ENCODE measurements around the gene LPAR6. TPM values are rescaled to one million over a fixed set of nuclear protein-coding genes. Genes with fewer than 3 reads are reported as not detected.

LPAR6 gene
- polyA plus RNA-seq, 1 of the 3 experiments (the other 2 are of a cell fraction): 0.03 TPM

DNA sequence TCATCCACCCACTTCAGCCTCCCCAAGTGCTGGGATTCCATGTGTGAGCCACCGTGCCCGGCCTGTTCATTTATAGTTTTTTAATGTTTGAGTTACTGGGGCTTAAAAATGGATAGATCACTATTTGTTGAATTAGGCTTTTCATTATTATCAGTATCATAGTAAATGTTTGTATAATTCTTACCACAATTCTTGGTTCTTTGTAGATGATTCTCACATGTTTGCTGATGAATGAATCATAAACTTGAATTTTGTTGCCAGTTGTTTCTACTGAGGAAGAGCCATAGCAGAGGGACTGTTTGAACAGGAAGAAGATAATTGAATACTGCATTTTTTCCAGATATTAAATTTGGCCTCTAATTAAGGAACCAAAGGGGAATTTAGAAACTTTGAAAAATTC, 2.6 kb upstream of the LPAR6 start:
- ChIA-PET CTCF (no interaction called here), POLR2A (no interaction called here)
- H3K79me2 ChIP-seq (ENCODE audit: insufficient read depth): no peaks in the 10 kb centered on the region
- no peaks in the 10 kb centered on the region for H4K20me1 ChIP-seq (ENCODE audit: insufficient read depth)
- H3K27ac ChIP-seq (ENCODE audit: low read depth in 2 of 2, low read length in 1 of 2): no peak overlapping the region
- no peak overlapping the region for H3K4me3 ChIP-seq (ENCODE audit: low read depth in 2 of 2, low read length in 1 of 2)
- TF ChIP-seq, protein P1, sequence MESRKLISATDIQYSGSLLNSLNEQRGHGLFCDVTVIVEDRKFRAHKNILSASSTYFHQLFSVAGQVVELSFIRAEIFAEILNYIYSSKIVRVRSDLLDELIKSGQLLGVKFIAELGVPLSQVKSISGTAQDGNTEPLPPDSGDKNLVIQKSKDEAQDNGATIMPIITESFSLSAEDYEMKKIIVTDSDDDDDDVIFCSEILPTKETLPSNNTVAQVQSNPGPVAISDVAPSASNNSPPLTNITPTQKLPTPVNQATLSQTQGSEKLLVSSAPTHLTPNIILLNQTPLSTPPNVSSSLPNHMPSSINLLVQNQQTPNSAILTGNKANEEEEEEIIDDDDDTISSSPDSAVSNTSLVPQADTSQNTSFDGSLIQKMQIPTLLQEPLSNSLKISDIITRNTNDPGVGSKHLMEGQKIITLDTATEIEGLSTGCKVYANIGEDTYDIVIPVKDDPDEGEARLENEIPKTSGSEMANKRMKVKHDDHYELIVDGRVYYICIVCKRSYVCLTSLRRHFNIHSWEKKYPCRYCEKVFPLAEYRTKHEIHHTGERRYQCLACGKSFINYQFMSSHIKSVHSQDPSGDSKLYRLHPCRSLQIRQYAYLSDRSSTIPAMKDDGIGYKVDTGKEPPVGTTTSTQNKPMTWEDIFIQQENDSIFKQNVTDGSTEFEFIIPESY (IDR thresholded peaks at IDR 0.05; ENCODE audit: borderline replicate concordance, low read depth): no peak
- no peak for TF ChIP-seq RXRA (IDR thresholded peaks at IDR 0.05; ENCODE audit: borderline replicate concordance, low read depth)
- TF ChIP-seq MXI1 (IDR thresholded peaks at IDR 0.05; ENCODE audit: low read depth, low read length): no peak
- no peak for TF ChIP-seq JUND (IDR thresholded peaks at IDR 0.05)
- no peak for TF ChIP-seq FOXJ3 (CRISPR knock-in tag; IDR thresholded peaks at IDR 0.05)
- no peak for TF ChIP-seq NFIC (IDR thresholded peaks at IDR 0.05; ENCODE audit: borderline replicate concordance)
- no peaks in the 10 kb centered on the region for H3K27me3 ChIP-seq (ENCODE audit: insufficient read depth)
- no peaks in the 10 kb centered on the region for H3K9me2 ChIP-seq
- no peak overlapping the region for H3K9ac ChIP-seq
- no peak overlapping the region for H2AFZ ChIP-seq (ENCODE audit: low read depth)
- H3K4me1 ChIP-seq (ENCODE audit: control insufficient read depth in 1 of 2, insufficient read depth in 2 of 2, low read depth in 1 of 2, low read length in 1 of 2): no peaks in the 10 kb centered on the region; a peak in 2 of 4 replicates
- no peak overlapping the region for H3K4me2 ChIP-seq
- H3F3A ChIP-seq (replicated peaks; ENCODE audit: insufficient read depth): no peaks in the 10 kb centered on the region
- 91% methylated on average over 2 of the region's 2 CpGs for WGBS (ENCODE audit: low lambda C conversion rate)
- no peak for DNase-seq
- peaks cover 0 to 35% of the 10 kb centered on the region in 2 experiments for H3K36me3 ChIP-seq (replicated peaks in 1 of 2; ENCODE audit: control insufficient read depth in 1 of 2, insufficient read depth in 2 of 2, low read length in 1 of 2)
- no peaks in the 10 kb centered on the region; the same call in 1 of the 2 replicates for H3K9me3 ChIP-seq

DNA sequence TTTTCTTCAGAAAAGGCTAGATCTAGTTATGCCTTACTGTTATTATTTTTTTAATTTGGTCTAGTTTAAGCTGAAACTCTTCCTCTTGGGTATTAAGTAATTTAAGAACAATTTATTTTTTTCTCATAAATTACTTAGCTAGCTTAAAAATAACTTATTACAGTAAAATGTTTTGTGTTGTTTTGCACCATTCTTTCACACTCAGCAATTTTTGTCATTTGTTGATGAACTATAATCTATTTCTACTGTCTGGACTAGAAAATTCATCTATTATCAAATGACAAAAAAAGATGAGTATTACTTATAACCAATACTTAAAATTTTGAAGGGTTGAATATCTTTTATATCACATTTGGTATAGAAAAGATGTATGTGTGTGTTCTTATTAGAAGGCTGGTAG, 1.6 kb upstream of the LPAR6 start:
- H3K4me2 ChIP-seq: no peak overlapping the region
- no peaks in the 10 kb centered on the region for H4K20me1 ChIP-seq (ENCODE audit: insufficient read depth)
- H3K79me2 ChIP-seq (ENCODE audit: insufficient read depth): no peaks in the 10 kb centered on the region
- H3K9me3 ChIP-seq: no peaks in the 10 kb centered on the region; the same call in 1 of the 2 replicates
- H3K9me2 ChIP-seq: no peaks in the 10 kb centered on the region
- TF ChIP-seq TCF12 (IDR thresholded peaks at IDR 0.05): no peak
- TF ChIP-seq FOXJ3 (CRISPR knock-in tag; IDR thresholded peaks at IDR 0.05): no peak
- no peak for TF ChIP-seq YY1 (IDR thresholded peaks at IDR 0.05; ENCODE audit: low read depth)
- no peak for TF ChIP-seq FOSL2 (IDR thresholded peaks at IDR 0.05; ENCODE audit: borderline replicate concordance, low read depth)
- TF ChIP-seq, protein P2, sequence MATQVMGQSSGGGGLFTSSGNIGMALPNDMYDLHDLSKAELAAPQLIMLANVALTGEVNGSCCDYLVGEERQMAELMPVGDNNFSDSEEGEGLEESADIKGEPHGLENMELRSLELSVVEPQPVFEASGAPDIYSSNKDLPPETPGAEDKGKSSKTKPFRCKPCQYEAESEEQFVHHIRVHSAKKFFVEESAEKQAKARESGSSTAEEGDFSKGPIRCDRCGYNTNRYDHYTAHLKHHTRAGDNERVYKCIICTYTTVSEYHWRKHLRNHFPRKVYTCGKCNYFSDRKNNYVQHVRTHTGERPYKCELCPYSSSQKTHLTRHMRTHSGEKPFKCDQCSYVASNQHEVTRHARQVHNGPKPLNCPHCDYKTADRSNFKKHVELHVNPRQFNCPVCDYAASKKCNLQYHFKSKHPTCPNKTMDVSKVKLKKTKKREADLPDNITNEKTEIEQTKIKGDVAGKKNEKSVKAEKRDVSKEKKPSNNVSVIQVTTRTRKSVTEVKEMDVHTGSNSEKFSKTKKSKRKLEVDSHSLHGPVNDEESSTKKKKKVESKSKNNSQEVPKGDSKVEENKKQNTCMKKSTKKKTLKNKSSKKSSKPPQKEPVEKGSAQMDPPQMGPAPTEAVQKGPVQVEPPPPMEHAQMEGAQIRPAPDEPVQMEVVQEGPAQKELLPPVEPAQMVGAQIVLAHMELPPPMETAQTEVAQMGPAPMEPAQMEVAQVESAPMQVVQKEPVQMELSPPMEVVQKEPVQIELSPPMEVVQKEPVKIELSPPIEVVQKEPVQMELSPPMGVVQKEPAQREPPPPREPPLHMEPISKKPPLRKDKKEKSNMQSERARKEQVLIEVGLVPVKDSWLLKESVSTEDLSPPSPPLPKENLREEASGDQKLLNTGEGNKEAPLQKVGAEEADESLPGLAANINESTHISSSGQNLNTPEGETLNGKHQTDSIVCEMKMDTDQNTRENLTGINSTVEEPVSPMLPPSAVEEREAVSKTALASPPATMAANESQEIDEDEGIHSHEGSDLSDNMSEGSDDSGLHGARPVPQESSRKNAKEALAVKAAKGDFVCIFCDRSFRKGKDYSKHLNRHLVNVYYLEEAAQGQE (IDR thresholded peaks at IDR 0.05; ENCODE audit: low read depth, low read length): no peak
- no peak for TF ChIP-seq GATA2 (CRISPR knock-in tag; IDR thresholded peaks at IDR 0.05)
- TF ChIP-seq MEF2A (IDR thresholded peaks at IDR 0.05; ENCODE audit: borderline replicate concordance, low read depth): no peak
- TF ChIP-seq, protein P3, sequence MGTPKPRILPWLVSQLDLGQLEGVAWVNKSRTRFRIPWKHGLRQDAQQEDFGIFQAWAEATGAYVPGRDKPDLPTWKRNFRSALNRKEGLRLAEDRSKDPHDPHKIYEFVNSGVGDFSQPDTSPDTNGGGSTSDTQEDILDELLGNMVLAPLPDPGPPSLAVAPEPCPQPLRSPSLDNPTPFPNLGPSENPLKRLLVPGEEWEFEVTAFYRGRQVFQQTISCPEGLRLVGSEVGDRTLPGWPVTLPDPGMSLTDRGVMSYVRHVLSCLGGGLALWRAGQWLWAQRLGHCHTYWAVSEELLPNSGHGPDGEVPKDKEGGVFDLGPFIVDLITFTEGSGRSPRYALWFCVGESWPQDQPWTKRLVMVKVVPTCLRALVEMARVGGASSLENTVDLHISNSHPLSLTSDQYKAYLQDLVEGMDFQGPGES (IDR thresholded peaks at IDR 0.05; ENCODE audit: low read depth, low read length): no peak
- TF ChIP-seq TEAD4 (IDR thresholded peaks at IDR 0.05; ENCODE audit: borderline replicate concordance, insufficient read depth): no peak
- TF ChIP-seq, protein P1 (IDR thresholded peaks at IDR 0.05; ENCODE audit: borderline replicate concordance, low read depth): no peak
- no peak for TF ChIP-seq POLR2AphosphoS5 (IDR thresholded peaks at IDR 0.05; ENCODE audit: low read depth, low read length)
- no peak overlapping the region for H3K9ac ChIP-seq
- H2AFZ ChIP-seq (ENCODE audit: low read depth): no peak overlapping the region
- H3F3A ChIP-seq (replicated peaks; ENCODE audit: insufficient read depth): no peaks in the 10 kb centered on the region
- peaks cover 0 to 35% of the 10 kb centered on the region in 2 experiments for H3K36me3 ChIP-seq (replicated peaks in 1 of 2; ENCODE audit: control insufficient read depth in 1 of 2, insufficient read depth in 2 of 2, low read length in 1 of 2)
- no peak for DNase-seq
- POLR2A ChIA-PET: no interaction called here
- no peaks in the 10 kb centered on the region; a peak in 2 of 4 replicates for H3K4me1 ChIP-seq (ENCODE audit: control insufficient read depth in 1 of 2, insufficient read depth in 2 of 2, low read depth in 1 of 2, low read length in 1 of 2)
- no peak overlapping the region for H3K27ac ChIP-seq (ENCODE audit: low read depth in 2 of 2, low read length in 1 of 2)
- no peaks in the 10 kb centered on the region for H3K27me3 ChIP-seq (ENCODE audit: insufficient read depth)
- CTCF ChIA-PET: interaction anchor here (0.6 kb wide), 1 partner anchor 1203 kb away, joined by 3 read pairs; no protein-coding TSS in a partner anchor
- no peak overlapping the region for H3K4me3 ChIP-seq (ENCODE audit: low read depth in 2 of 2, low read length in 1 of 2)

Measured in SK-N-SH (cell line).